ENCODE measurements around the gene AREL1.

AREL1 gene

GRCh38 chr14:74647678-74648461, 65.0 kb downstream of the AREL1 start:
- no peak overlapping the region for H3K9ac ChIP-seq (ENCODE audit: low read depth, low read length, poor library complexity, severe bottlenecking)
- no peak for TF ChIP-seq EZH2phosphoT487 (IDR thresholded peaks at IDR 0.05; ENCODE audit: borderline replicate concordance)
- no peak for TF ChIP-seq CTCF (conservative IDR thresholded peaks at IDR 0.05; ENCODE audit: low read length)
- H3K4me2 ChIP-seq (ENCODE audit: low read depth, low read length, poor library complexity, severe bottlenecking), result no peak overlapping the region
- H3K36me3 ChIP-seq (ENCODE audit: insufficient read depth, low read length), result no peaks in the 10 kb centered on the region
- H3K9me3 ChIP-seq (ENCODE audit: insufficient read depth, low read depth, low read length), result no peaks in the 10 kb centered on the region
- H3K27me3 ChIP-seq (ENCODE audit: insufficient read depth, low read length, poor library complexity, severe bottlenecking), result no peaks in the 10 kb centered on the region
- H3K9me2 ChIP-seq (replicated peaks; ENCODE audit: low read depth, low read length), result no peaks in the 10 kb centered on the region
- H3F3A ChIP-seq (ENCODE audit: low read depth), result no peaks in the 10 kb centered on the region
- H3K4me1 ChIP-seq (ENCODE audit: insufficient read depth, low read length, poor library complexity, severe bottlenecking), result no peaks in the 10 kb centered on the region
- no peak overlapping the region for H2AFZ ChIP-seq (ENCODE audit: low read length)
- no peaks in the 10 kb centered on the region for H3K79me2 ChIP-seq (ENCODE audit: insufficient read depth, low read length)
- no peaks in the 10 kb centered on the region for H4K20me1 ChIP-seq (ENCODE audit: insufficient read depth, low read length, poor library complexity, severe bottlenecking)
- no peak overlapping the region for H3K4me3 ChIP-seq (ENCODE audit: low read length, poor library complexity, severe bottlenecking)

- Histone ChIP-seq H3K9me2 (replicated peaks; ENCODE audit: low read depth, low read length) (no peaks in the 10 kb centered on the region), H3K4me1 (ENCODE audit: insufficient read depth, low read length, poor library complexity, severe bottlenecking) (no peaks in the 10 kb centered on the region), H3K79me2 (ENCODE audit: insufficient read depth, low read length) (no peaks in the 10 kb centered on the region), H2AFZ (ENCODE audit: low read length) (no peak overlapping the region), H3F3A (ENCODE audit: low read depth) (no peaks in the 10 kb centered on the region), H3K9ac (ENCODE audit: low read depth, low read length, poor library complexity, severe bottlenecking) (no peak overlapping the region), H3K9me3 (ENCODE audit: insufficient read depth, low read depth, low read length) (no peaks in the 10 kb centered on the region), H3K4me2 (ENCODE audit: low read depth, low read length, poor library complexity, severe bottlenecking) (no peak overlapping the region), H4K20me1 (ENCODE audit: insufficient read depth, low read length, poor library complexity, severe bottlenecking) (no peaks in the 10 kb centered on the region), H3K27me3 (ENCODE audit: insufficient read depth, low read length, poor library complexity, severe bottlenecking) (no peaks in the 10 kb centered on the region), H3K4me3 (ENCODE audit: low read length, poor library complexity, severe bottlenecking) (no peak overlapping the region), H3K36me3 (ENCODE audit: insufficient read depth, low read length) (no peaks in the 10 kb centered on the region)
- no peak for TF ChIP-seq CTCF (conservative IDR thresholded peaks at IDR 0.05; ENCODE audit: low read length)
- TF ChIP-seq EZH2phosphoT487 (IDR thresholded peaks at IDR 0.05; ENCODE audit: borderline replicate concordance), result no peak
Measured at GRCh38 chr14:74647061-74647677, 65.7 kb downstream of the AREL1 start.

GRCh38 chr14:74645756-74646470, 67.0 kb downstream of the AREL1 start:
- Histone ChIP-seq H4K20me1 (ENCODE audit: insufficient read depth, low read length, poor library complexity, severe bottlenecking) (no peaks in the 10 kb centered on the region), H3F3A (ENCODE audit: low read depth) (no peaks in the 10 kb centered on the region), H3K9me3 (ENCODE audit: insufficient read depth, low read depth, low read length) (no peaks in the 10 kb centered on the region), H2AFZ (ENCODE audit: low read length) (no peak overlapping the region), H3K4me3 (ENCODE audit: low read length, poor library complexity, severe bottlenecking) (no peak overlapping the region), H3K4me2 (ENCODE audit: low read depth, low read length, poor library complexity, severe bottlenecking) (no peak overlapping the region), H3K4me1 (ENCODE audit: insufficient read depth, low read length, poor library complexity, severe bottlenecking) (no peaks in the 10 kb centered on the region), H3K79me2 (ENCODE audit: insufficient read depth, low read length) (no peaks in the 10 kb centered on the region), H3K27me3 (ENCODE audit: insufficient read depth, low read length, poor library complexity, severe bottlenecking) (no peaks in the 10 kb centered on the region), H3K9me2 (replicated peaks; ENCODE audit: low read depth, low read length) (no peaks in the 10 kb centered on the region), H3K9ac (ENCODE audit: low read depth, low read length, poor library complexity, severe bottlenecking) (no peak overlapping the region), H3K36me3 (ENCODE audit: insufficient read depth, low read length) (no peaks in the 10 kb centered on the region)
- no peak for TF ChIP-seq CTCF (conservative IDR thresholded peaks at IDR 0.05; ENCODE audit: low read length)
- no peak for TF ChIP-seq EZH2phosphoT487 (IDR thresholded peaks at IDR 0.05; ENCODE audit: borderline replicate concordance)
